ENCODE results near the gene ALDH9A1. TPM values are rescaled to one million over a fixed set of nuclear protein-coding genes. Genes with fewer than 3 reads are reported as not detected.
A peak's percentile ranks its signal among the peaks of the same experiment; 100 is the strongest.

ALDH9A1 gene
- polyA plus RNA-seq, 2 of the 4 experiments (the other 2 are of a cell fraction): 40.5 to 77.1 TPM

- TF ChIP-seq PHF8 (IDR thresholded peaks at IDR 0.05; ENCODE audit: borderline replicate concordance, low read depth) (peak; percentile 39; the same call in 1 of the 2 replicates), ZFP36 (IDR thresholded peaks at IDR 0.05; ENCODE audit: borderline replicate concordance, partially characterized antibody) (no peak), GATA3 (IDR thresholded peaks at IDR 0.05; ENCODE audit: borderline replicate concordance) (no peak), RAD21 (conservative IDR thresholded peaks at IDR 0.05 in 1 of 2, IDR thresholded peaks at IDR 0.05 in 1 of 2) (peak; percentile 37 to 41; a peak in 4 of 5 replicates), MAX (IDR thresholded peaks at IDR 0.05) (no peak), FOSL2 (IDR thresholded peaks at IDR 0.05) (no peak; the same call in 1 of the 2 replicates), FOSL2 (CRISPR knock-in tag; IDR thresholded peaks at IDR 0.05) (peak; percentile 71), EHF (CRISPR knock-in tag; IDR thresholded peaks at IDR 0.05) (no peak)
Observed at GRCh38 chr1:165631342-165632151, 66.8 kb downstream of the ALDH9A1 start (continued).

- H3K4me2 ChIP-seq: peak within 1 kb of the TSS; percentile 93
- peak within 1 kb of the TSS; percentile 86 to 92 for H3K27ac ChIP-seq
- peak; percentile 84 to 94 for ATAC-seq
- ChIA-PET POLR2A (interaction anchor here (0.5 to 1.1 kb wide), 4 partner anchors 31 to 138 kb away, joined by 3 to 5 read pairs (median 4); partner anchors contain the start of gene TMCO1), CTCF (interaction anchor here (0.6 to 3.3 kb wide), 5 partner anchors 15 to 37 kb away, joined by 3 to 12 read pairs (median 4); no protein-coding TSS in a partner anchor)
- peak within 1 kb of the TSS; percentile 72 for H3K4me3 ChIP-seq
- FAIRE-seq: peak; percentile 23
- 2% methylated on average over 43 of the region's 56 CpGs for WGBS (ENCODE audit: missing lambda C conversion rate)
- peaks cover 40% of the 10 kb centered on the region for H3K4me1 ChIP-seq
- DNase-seq (ENCODE audit: low read depth in 1 of 2, low spot score in 1 of 2): peak; percentile 96 to 98
- H3K9me3 ChIP-seq: no peaks in the 10 kb centered on the region
- TF ChIP-seq EP300 (IDR thresholded peaks at IDR 0.05) (0 out of 5 replicates have a peak, but pooled peaks of 1 of the 2 experiments have one; percentile 16), REST (IDR thresholded peaks at IDR 0.05) (no peak; the same call in 1 of the 2 replicates), CHD2 (IDR thresholded peaks at IDR 0.05; ENCODE audit: low read length, partially characterized antibody) (no peak), MAX (IDR thresholded peaks at IDR 0.05) (peak; percentile 82; the same call in 1 of the 2 replicates), ZFP36 (IDR thresholded peaks at IDR 0.05; ENCODE audit: borderline replicate concordance, partially characterized antibody) (no peak), POLR2A (IDR thresholded peaks at IDR 0.05; ENCODE audit: low read length) (peak; percentile 63), POLR2AphosphoS2 (conservative IDR thresholded peaks at IDR 0.05; ENCODE audit: low read length) (no peak), ZNF302 (CRISPR knock-in tag; IDR thresholded peaks at IDR 0.05) (no peak), KDM5A (IDR thresholded peaks at IDR 0.05) (0 out of 2 replicates have a peak, but pooled peaks have one; percentile 1), MYC (IDR thresholded peaks at IDR 0.05; ENCODE audit: borderline replicate concordance, low read length) (0 out of 2 replicates have a peak, but pooled peaks have one; percentile 51), PHF8 (IDR thresholded peaks at IDR 0.05; ENCODE audit: borderline replicate concordance, low read depth) (peak; percentile 81; the same call in 1 of the 2 replicates), MAFK (IDR thresholded peaks at IDR 0.05; ENCODE audit: partially characterized antibody) (peak; percentile 61), BHLHE40 (IDR thresholded peaks at IDR 0.05; ENCODE audit: low read depth, low read length) (no peak), NR3C1 (IDR thresholded peaks at IDR 0.05) (no peak), HOXB13 (CRISPR knock-in tag; IDR thresholded peaks at IDR 0.05; ENCODE audit: low read depth) (no peak), EHMT2 (IDR thresholded peaks at IDR 0.05; ENCODE audit: low read depth) (no peak), ZSCAN20 (CRISPR knock-in tag; IDR thresholded peaks at IDR 0.05) (no peak), FOXS1 (CRISPR knock-in tag; IDR thresholded peaks at IDR 0.05) (no peak), KDM1A (IDR thresholded peaks at IDR 0.05; ENCODE audit: low read depth) (no peak), JUN (IDR thresholded peaks at IDR 0.05) (peak; percentile 51 to 86; a peak in 3 of 5 replicates), PBX3 (IDR thresholded peaks at IDR 0.05) (no peak), RFX5 (IDR thresholded peaks at IDR 0.05) (no peak), CBX8 (IDR thresholded peaks at IDR 0.05) (no peak), CEBPB (IDR thresholded peaks at IDR 0.05) (peak in 1 of 2 experiments; percentile 41; a peak in 1 of 4 replicates), E2F6 (IDR thresholded peaks at IDR 0.05; ENCODE audit: borderline replicate concordance, low read depth) (peak; percentile 77), CHD4 (IDR thresholded peaks at IDR 0.05; ENCODE audit: borderline replicate concordance) (no peak), ESRRA (IDR thresholded peaks at IDR 0.05; ENCODE audit: borderline replicate concordance, low read length) (no peak)
Observed at GRCh38 chr1:165630629-165631341, 67.6 kb downstream of the ALDH9A1 start, which contains the start of gene MGST3. MGST3 (plus strand) TSS chr1:165631234; CDS start chr1:165649848, 18,614 bp downstream.
